Measurements from ENCODE around the gene H2AZ2. TPM values are rescaled to one million over a fixed set of nuclear protein-coding genes. Genes with fewer than 3 reads are reported as not detected.
"Not testable (repeated sequence)": the region's sequence is repeated elsewhere in the genome, so short reads cannot be mapped to it uniquely, and the experiment has no call there.

Gene H2AZ2
- 196 and 217 TPM in 2 replicates for total RNA-seq

DNA sequence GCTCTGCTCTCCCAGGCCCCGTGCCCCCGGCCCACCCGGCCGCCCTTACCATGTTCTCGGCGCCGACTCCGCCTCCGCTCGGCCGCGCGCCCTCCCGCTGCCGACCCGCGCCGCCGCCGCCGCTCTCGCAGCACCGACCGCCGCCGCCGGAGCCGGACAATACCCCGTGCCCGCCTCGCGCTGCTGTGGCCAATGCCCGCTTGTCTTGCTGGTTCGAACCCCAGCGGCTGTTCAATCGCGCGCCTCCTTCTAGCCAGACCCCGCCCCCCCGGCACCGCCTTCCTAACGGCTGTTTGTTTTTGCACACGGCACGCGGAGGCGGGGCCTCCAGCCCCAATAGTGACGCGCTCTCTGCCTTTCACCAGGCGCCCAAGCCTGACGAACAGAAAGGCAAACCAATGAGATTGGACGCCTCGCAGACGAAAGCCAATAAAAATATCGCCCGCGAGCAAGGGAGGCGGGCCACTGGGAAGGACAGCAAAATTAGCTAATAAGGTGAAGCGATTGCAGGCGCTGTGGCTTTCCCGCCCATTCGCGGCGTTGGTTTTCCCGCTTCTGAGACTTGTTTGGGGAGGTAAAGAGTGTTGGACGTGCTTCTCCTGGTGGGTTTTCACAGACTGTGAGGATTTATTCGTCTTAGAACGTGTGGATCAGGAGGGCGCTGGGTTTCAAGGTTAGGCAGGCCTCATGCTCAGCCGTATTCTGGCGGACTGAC is at the start of gene H2AZ2:
Gene H2AZ2, minus strand, starts transcription at position 168 of the 715 bp plus-strand sequence. Its CDS starts 116 bp downstream, at position 52.
- DNase-seq (ENCODE audit: low read depth in 2 of 2), result peak; percentile 100

DNA sequence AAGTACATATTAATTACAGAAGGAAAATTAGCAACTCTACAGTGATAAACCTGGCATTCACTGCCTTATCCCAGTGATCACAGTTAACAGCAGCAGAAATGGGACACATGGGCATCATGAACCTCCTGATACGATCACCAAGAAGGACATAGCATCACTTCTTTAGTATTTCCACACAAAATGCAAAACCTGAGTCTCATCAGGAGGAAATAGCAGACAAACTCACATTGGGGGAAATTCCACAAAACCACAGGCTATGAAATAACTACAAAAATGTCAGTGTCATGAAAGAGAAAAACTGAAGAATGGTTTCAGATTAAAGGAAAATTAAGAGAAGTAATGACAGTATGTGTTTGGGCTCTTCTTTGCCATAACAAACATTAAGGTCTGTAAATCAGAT is 49.4 kb upstream of the H2AZ2 start:
- no peak for DNase-seq (ENCODE audit: low read depth in 2 of 2)

DNA sequence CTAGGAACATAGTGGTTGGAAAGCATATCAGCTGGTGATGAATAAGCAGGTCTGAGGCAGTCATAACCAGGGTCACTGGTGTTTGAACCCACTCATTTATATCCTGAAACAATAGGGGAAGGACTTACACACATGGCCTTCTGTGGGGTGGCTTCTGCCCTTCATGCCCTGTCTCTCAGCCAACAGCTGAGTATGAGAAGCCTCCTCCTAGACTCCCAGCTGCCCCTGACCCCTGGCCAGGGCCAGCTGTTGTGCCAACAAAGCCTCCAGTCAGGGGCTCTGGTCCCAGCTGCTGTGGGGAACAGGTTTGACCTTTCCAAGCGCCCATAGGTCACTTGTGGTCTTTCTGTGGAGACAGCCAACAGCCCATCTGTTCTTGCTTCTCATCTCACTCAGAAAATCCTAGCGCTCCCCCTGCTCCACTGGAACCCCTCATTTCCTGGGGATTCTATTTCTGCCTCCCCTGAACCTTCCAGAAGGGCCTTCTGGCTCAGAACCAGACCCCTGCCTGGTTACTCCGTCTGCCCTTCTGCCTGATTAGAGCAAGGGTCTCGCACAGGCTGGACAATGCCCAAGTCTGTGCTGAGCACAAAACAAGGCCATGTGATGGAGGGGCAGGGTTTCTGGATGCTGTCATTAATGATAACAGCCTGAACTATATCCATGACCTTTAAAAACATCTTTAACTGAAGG is 47.1 kb upstream of the H2AZ2 start:
- no peak for DNase-seq (ENCODE audit: low read depth in 2 of 2)

DNA sequence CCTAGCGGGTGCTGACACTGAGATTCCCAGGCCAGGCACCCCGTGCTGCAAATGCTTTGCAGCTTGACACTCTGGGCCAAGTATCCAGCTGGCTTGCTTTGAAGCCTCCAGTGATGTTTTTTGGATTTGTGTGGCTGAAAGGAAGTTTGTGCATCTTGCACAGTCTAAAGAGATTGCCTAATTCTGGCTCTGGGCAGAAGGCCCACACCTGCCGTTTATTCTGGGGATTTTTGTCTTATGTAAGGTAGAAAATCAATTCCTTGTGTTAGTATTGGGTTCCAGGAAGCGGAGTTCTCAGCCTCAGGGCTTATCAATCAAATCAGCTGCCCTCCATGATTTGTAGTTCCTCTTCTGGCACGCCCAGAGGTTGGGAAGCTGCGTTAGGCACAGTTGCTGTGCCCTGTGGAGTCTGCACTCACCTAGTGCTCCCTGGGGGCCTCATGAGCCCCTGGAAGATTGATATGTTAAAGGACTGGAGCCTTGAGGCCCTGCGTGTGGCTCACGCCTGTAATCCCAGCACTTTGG is 45.9 kb upstream of the H2AZ2 start:
- no peak for DNase-seq (ENCODE audit: low read depth in 2 of 2)

DNA sequence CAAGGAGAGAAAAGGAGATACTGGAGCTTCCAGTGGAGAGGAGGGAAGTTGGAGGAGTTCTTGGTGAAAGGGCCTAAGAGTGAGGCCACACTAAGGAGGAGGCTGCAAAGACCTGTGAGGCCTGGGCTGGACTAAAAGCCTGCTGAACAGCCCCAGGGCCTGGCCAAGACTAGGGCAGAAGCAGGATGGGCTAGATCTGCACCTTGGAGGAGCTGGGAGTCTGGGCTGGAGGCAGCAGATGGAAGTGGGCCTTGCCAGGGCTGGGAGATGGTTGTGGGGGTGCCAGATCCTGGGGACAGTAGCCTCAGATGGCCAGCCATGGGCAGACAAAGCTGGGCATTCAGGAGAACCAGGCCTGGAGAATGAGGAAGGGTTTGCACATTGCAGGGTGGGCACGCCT is 43.9 kb upstream of the H2AZ2 start:
- DNase-seq (ENCODE audit: low read depth in 2 of 2), result no peak

DNA sequence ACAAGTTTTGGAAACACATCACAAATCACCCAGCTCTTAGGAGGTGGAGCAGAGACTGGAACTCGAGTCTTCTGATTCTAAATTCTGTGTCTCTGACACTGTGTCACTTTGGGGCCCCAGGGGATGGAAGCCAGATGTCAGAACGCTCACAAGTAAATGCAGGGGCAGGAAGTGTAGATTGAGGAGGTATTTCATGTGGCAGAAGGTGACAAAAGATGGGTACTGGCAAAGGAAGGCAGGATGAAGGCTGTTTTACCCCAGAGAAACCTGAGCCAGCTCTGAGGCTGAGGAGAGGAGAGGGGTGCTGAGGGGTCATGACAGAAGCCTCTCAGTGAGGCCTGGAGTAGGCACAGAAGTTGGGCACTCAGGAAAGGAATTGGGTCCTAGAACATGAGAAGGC is 43.5 kb upstream of the H2AZ2 start:
- no peak for DNase-seq (ENCODE audit: low read depth in 2 of 2)

DNA sequence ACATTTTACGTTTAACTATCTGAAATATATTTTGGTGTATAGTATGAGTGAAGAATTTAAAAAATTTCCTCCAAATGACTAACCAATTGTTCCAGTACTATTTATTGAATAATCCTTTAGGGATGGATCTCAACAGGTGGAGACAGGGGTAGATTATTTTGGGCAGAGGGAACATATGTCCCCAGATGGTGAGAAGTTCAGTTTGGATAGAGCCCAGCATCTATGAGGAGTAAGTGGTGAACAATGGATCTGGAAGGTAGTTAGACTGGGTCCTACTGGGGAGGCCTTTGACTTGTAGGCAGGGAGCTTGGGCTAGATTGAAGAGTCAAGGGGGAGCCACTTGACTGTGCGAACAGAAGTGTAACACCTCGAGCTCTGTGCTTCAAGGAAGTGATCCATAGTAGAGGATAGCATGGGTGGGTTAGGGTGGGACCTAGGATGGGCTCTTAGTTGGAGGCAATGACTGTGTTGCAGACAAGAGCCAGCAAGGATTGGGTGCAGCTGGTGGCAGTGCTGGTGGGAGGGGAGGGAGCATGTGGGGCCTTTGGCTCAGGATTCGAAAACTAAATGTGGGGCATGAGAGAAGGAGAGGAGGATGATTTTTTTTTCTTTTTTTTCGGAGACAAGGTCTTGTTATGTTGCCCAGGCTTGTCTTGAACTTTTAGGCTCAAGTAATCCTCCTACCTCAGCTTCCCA is 41.3 kb upstream of the H2AZ2 start:
- DNase-seq (ENCODE audit: low read depth in 2 of 2), result no peak

DNA sequence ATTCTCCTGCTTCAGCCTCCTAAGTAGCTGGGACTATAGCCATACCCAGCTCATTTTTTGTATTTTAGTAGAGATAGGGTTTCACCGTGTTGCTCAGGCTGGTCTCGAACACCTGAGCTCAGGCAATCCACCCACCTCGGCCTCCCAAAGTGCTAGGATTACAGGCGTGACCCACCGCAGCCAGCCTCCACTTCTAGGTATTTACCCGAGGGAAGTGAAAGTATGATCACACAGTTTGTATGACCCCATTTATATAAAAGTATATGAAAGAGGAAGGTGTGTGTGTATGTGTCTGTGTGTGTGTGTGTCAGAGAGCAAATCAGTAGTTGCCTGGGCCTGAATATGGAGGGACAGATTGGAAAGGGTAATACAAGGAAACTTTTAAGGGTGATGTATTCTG is 39.4 kb upstream of the H2AZ2 start:
- no peak for DNase-seq (ENCODE audit: low read depth in 2 of 2)

DNA sequence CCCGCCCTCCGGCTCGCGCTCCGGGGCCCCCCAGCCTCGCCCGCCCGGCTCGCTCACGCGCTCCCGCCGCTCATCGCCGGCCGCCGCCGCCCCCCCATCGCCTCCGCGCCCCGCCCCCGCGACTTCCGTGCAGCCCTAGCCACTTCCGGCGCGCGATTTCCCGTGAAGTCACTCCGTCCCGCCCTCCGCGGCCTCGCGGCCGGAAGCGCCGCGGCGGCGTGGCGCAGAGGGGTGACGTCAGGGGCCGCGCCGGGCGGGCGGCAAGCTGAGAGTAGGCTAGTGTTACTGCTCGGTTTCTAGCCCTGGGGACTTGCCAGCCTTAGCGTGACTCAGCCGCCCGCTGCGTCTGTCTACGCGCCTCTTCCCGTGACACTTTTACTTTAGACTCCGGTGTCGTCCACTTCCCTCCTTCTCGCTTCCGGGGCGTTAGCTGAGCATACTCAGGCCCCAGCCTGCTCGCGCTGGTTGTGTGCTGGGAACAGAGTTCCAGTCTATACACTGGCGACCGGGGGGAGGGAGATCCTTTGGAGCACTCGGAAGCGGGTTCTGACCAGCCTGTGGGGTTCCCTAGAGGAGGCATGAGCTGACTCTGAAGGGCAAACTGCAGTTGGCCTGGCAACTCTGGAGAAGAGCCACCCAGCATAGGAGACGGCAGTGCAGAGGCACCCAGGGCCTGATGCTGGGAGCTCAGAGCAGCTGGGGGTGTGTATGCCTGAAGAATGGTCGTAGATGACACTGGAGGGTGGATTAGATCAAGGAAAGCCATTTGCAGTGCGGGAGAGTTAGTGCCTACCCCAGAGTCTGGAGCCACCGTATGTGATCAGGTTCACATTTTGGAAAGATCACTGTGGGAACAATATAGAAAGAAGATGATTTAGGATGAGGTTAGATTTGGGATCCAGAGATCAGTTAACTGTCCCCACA is 37.8 kb upstream of the H2AZ2 start, which contains the start of gene PURB:
Gene PURB, minus strand, starts transcription at position 137 of the 924 bp plus-strand sequence. CDS start 182 bp downstream, outside the sequence.
- peak; percentile 98 for DNase-seq (ENCODE audit: low read depth in 2 of 2)

DNA sequence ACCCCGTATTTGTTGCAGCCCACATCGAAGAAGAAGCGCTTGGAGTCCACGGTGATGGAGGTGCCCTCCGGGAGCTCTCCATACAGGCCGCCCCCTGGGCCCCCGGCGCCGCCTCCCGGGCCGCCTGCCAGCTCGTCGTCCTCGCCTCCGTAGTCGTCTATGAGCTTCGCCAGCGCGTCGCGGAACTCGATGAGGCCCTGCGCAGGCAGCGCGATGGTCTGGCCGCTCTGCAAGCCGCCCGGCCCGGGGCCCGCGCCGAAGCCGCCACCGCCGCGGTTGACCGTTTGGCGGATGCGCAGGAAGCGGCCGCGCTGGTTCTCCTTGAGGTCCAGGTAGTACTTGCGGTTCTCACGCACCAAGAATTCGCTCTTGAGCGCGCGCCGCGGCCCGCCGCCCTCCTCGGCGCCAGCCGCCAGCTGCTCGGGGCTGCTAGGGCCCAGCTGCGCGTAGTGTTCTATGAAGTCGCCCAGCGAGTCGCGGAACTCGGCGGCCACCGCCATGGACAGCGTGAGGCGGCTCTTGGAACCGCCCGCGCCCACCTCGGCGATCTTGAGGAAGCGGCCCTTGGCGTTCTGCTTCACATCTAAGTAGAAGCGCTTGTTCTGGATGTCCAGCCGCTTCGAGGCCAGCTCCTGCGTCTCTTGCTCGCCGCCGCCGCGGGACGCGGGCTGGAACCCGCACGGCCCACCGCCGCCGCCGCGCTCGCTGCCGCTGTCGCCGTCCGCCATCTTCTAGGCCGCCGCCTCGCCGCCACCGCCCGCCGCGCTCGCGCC is 36.9 kb upstream of the H2AZ2 start:
- peak; percentile 78 to 87 for DNase-seq (ENCODE audit: low read depth in 2 of 2)

DNA sequence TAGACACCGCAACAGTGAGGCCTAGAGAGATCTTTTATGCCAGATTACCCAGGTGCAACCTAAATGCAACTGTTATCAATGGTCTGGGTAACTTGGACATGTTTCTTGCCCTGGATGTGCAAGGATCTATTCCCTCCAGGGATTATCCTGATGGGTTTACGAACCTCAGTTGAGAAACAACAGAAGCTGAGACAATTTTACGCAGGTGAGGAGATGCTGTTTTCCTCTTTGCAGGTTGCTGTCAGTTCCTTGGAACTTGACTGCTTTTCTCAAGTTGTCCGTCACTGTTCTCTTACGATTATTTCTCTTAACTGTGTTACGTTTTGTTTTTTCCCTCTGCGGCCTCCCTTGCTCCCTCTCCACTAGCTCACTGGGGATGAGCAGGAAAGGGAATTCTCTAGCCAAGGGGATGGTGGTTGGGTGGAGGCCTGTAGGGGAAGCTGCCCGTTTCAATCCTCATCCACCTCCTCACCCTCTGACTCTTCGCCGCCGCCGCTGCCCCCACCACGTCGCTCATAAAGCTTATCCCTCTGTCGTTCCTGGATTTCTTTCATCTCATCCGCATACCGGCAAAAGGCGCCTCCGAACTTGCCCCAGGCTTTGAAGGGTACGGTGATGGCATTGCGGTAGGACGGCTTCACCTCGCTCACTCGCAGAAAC is 36.2 kb upstream of the H2AZ2 start:
- peak in 1 of 2 donors; percentile 38 for DNase-seq (ENCODE audit: low read depth in 2 of 2)

DNA sequence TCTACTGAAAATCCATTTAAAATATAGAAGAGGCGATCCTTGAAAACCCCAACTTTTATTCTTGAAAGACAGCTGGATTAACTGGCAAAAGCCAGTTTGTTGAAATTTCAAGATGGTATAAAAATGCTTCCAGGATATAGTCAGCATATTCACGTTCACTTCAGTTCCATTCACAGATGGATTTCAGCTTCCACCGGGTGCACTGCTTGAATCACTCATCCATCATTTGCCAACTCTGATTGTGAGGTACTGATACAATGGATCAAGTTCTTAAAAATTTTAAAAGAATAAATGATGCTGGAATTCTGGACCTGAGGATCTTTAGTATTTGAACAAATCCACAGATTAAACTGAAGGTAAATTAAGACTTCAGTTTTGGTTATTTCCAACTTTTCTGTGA is 35.0 kb upstream of the H2AZ2 start:
- peak in 1 of 2 donors; percentile 34 for DNase-seq (ENCODE audit: low read depth in 2 of 2)

DNA sequence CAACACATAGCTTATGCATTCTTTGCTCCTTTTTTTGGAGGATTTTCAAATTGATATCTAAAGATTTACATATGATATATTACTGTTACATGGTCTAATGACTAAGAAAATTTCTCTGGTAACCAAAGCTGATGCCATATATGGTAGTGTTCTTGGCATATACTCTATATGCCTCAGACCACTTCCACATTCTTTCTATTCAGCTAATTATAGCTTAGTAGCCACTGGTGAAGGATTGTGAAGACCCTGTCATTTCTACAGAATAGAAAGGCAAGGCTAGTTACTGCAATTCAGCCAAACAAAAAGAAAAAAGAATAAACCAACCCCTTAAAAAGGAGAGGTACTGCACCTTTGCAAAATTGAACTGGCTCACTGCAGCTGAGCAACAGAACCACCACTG is 33.7 kb upstream of the H2AZ2 start:
- DNase-seq (ENCODE audit: low read depth in 2 of 2), result peak; percentile 36 to 47

DNA sequence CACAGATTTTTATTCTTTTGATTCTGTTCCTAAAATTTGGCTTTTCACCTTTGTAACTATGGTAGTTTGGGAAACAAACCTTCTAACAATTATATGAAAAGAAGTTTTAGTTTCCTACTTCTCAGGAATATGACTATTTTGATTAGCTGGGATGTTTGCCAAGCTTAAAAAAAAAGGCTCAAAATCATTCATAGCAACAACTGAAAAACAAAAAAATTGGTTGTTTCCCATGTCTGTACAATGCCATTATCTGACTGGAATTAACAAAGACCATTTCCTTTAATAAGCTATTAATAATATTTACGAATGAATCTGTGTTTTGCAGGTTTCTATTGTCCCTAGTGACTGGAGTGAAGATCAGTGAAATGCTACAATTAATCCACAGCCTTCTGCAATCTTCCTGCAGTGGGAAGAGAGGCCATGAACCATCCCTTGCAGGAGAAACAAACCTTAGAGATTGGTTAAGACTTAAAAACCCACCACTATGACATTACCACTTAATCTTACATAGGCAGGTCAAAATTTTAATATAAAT is 33.2 kb upstream of the H2AZ2 start:
- DNase-seq (ENCODE audit: low read depth in 2 of 2), result peak; percentile 70 to 90

DNA sequence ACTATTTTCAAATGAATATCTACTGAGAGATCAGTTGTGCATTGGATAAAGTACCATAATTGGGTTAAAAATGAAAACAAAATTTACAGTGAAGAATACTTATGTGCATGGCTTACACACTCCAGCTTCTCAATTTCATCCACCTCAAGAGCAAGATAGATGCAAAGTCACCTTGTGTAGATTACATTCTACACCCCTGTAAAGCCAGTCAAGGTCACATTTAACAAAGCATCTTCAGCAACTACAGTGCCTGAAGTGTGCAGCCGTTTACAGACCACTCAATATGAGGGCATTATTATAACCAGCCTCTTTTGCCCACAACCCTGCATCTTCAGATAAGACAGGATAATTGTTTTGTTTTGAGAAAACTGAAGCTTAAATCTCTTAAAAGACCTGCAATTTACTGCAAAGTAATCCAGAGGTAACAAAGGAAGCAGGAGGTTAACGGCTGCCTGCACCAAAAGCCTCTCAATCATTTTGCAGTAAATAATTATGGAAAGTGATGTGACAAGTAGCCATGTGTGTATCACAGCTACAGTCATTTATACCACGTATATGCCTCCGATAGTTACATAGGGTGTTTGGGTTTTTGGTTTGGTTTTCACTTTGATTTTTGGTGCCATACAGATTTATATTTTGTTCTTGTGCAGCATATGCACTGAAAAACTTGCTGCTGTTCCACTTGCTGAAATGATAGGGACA is 32.6 kb upstream of the H2AZ2 start:
- no peak for DNase-seq (ENCODE audit: low read depth in 2 of 2)

DNA sequence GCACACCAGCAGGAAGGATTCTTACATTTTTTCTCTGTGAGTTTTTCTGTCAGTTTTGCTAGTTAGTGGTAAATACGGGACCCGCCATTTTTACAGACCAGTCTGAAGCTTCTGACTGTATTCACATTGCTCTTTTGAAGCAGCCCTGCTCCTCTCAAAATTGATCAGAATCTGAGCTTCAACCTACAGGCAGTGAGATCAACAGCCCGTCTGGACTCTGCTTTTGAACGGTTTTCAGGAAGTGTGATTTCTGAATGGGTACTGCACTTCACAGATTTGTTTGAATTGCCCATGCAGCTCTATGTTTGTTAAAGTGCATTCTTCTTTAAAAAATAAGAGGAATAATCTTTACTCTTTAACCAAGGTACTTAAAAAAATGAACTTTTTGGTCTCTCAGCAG is 28.5 kb upstream of the H2AZ2 start:
- DNase-seq (ENCODE audit: low read depth in 2 of 2), result no peak

DNA sequence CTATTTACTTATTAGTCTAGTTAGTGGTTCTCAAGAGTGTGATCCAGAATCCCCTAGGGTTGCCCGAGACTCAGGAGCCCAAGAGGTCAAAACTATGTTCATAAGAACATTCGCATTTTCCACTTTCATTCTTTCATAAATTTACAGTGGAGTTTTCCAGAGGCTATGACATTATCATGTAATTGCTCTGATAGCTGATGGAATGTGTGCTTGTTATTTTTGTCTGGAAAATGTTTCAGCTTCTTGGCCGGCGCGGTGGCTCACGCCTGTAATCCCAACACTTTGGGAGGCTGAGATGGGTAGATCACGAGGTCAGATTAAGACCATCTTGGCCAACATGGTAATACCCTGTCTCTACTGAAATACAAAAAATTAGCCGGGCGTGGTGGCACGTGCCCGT is 27.4 kb upstream of the H2AZ2 start:
- no peak for DNase-seq (ENCODE audit: low read depth in 2 of 2)

DNA sequence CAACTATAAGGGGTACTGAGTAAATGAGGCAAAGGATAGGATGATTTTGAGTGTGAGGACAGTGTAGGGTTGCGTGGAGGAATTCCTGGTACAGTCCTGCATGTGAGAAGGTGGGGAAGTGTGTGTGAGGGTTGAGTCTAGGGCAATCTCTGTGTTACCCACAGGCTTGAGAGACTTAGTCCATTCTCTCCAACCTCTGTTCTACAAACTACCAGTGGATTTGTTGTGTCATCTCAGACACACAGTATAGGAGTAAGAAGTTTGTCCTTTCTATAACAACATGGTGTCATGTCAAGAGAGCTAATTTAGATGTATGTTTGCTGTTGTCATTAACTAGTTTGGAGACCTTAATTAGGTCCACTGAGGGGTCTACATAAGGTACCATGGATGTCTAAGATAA is 24.9 kb upstream of the H2AZ2 start:
- DNase-seq (ENCODE audit: low read depth in 2 of 2), result no peak

DNA sequence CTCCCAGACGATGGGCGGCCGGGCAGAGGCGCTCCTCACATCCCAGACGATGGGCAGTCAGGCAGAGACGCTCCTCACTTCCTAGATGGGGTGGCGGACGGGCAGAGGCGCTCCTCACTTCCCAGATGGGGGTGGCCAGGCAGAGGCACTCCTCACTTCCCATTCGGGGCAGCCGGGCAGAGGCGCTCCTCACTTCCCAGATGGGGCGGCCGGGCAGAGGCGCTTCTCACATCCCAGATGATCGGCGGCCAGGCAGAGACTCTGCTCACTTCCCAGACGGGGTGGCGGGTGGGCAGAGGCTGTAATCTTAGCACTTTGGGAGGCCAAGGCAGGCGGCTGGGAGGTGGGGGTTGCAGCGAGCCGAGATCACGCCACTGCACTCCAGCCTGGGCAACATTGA is 24.0 kb upstream of the H2AZ2 start:
- DNase-seq (ENCODE audit: low read depth in 2 of 2), result not testable (repeated sequence)

All from lung microvascular endothelial cell (primary cell).